ENCODE results near the gene CDH4. TPM values are rescaled to one million over a fixed set of nuclear protein-coding genes. Genes with fewer than 3 reads are reported as not detected.

CDH4 gene
- total and polyA plus RNA-seq, 2 donors (not counting 1 experiment from before 2014, with no cell fraction given) = not detected

DNA sequence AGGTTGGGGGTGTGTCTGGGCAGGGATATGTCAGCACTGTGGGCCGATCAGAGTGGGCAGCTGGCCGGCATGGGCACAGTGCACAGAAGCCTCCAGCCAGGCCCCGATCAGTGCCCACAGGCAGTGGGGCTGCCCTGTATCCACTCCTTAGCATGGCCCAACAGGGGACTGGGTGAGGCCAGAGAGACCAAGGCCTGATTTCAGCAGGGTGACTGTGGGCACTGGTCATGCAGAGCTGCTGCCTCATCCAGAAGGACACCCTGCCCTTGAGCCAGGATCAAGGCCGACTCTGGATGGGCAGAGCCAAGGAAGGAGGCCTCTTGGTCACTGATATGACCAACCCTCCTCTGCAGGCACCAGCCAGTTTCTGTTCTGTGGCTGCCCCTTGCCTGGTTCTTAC lies 159.7 kb downstream of the CDH4 start:
- ATAC-seq (ENCODE audit: low read depth) (no peak), DNase-seq (no peak)
- intact Hi-C loops (cut with micrococcal nuclease) = no loop called here
- no peak for TF ChIP-seq EZH2 (IDR thresholded peaks at IDR 0.05; ENCODE audit: borderline replicate concordance, insufficient read depth, low read depth, low read length, poor library complexity, severe bottlenecking)
- no peak for TF ChIP-seq CTCF (IDR thresholded peaks at IDR 0.05)
- Histone ChIP-seq H3K27ac (ENCODE audit: low read length in 2 of 2) (no peak overlapping the region), H3K79me2 (ENCODE audit: control insufficient read depth, insufficient read depth, low read length) (no peaks in the 10 kb centered on the region), H3K9me3 (ENCODE audit: control extremely low read depth in 1 of 3, control insufficient read depth in 2 of 3, insufficient read depth in 1 of 3, low read length in 2 of 3) (peaks cover 0 to 35% (median 0%) of the 10 kb centered on the region in 3 donors), H3K4me1 (ENCODE audit: control insufficient read depth in 2 of 2, insufficient read depth in 2 of 2, low read length in 2 of 2) (no peaks in the 10 kb centered on the region), H3K4me3 (ENCODE audit: control extremely low read depth in 1 of 5, extremely low read depth in 1 of 5, insufficient read depth in 1 of 5, low read depth in 2 of 5, low read length in 4 of 5) (no peak overlapping the region), H2AFZ (ENCODE audit: insufficient read depth, low read depth, low read length, poor library complexity, severe bottlenecking) (no peak overlapping the region), H3K9ac (ENCODE audit: low read length) (no peak overlapping the region), H4K20me1 (ENCODE audit: control insufficient read depth, insufficient read depth, low read length, poor library complexity, severe bottlenecking) (no peaks in the 10 kb centered on the region), H3K27me3 (replicated peaks in 1 of 4; ENCODE audit: control extremely low read depth in 1 of 4, control insufficient read depth in 3 of 4, insufficient read depth in 4 of 4, low read length in 3 of 4) (no peaks in the 10 kb centered on the region), H3K4me2 (replicated peaks; ENCODE audit: low read depth, low read length, poor library complexity, severe bottlenecking) (no peak overlapping the region), H3K36me3 (replicated peaks in 1 of 2; ENCODE audit: control extremely low read depth in 1 of 2, control insufficient read depth in 1 of 2, extremely low read depth in 1 of 2, insufficient read depth in 2 of 2, low read length in 1 of 2) (no peaks in the 10 kb centered on the region)
- Mint-ChIP-seq H3K9me3 (ENCODE audit: insufficient read depth) (peaks cover 5% of the 10 kb centered on the region), H3K27ac (no peak overlapping the region), H3K4me1 (no peaks in the 10 kb centered on the region), H3K4me3 (no peak overlapping the region), H3K27me3 (no peaks in the 10 kb centered on the region)
- ChIA-PET POLR2A (no interaction called here), CTCF (no interaction called here)
- 89% methylated on average over 4 of the region's 4 CpGs for WGBS (ENCODE audit: insufficient coverage)

GRCh38 chr20:61413752-61414151 lies 161.7 kb downstream of the CDH4 start:
- Mint-ChIP-seq H3K4me1 (no peaks in the 10 kb centered on the region), H3K4me3 (no peak overlapping the region), H3K27ac (no peak overlapping the region), H3K9me3 (ENCODE audit: insufficient read depth) (peaks cover 3% of the 10 kb centered on the region), H3K27me3 (no peaks in the 10 kb centered on the region)
- Histone ChIP-seq H3K27me3 (replicated peaks in 1 of 4; ENCODE audit: control extremely low read depth in 1 of 4, control insufficient read depth in 3 of 4, insufficient read depth in 4 of 4, low read length in 3 of 4) (no peaks in the 10 kb centered on the region), H3K4me1 (ENCODE audit: control insufficient read depth in 2 of 2, insufficient read depth in 2 of 2, low read length in 2 of 2) (no peaks in the 10 kb centered on the region), H3K79me2 (ENCODE audit: control insufficient read depth, insufficient read depth, low read length) (no peaks in the 10 kb centered on the region), H3K36me3 (replicated peaks in 1 of 2; ENCODE audit: control extremely low read depth in 1 of 2, control insufficient read depth in 1 of 2, extremely low read depth in 1 of 2, insufficient read depth in 2 of 2, low read length in 1 of 2) (no peaks in the 10 kb centered on the region), H3K9ac (ENCODE audit: low read length) (no peak overlapping the region), H2AFZ (ENCODE audit: insufficient read depth, low read depth, low read length, poor library complexity, severe bottlenecking) (no peak overlapping the region), H3K4me2 (replicated peaks; ENCODE audit: low read depth, low read length, poor library complexity, severe bottlenecking) (no peak overlapping the region), H3K9me3 (ENCODE audit: control extremely low read depth in 1 of 3, control insufficient read depth in 2 of 3, insufficient read depth in 1 of 3, low read length in 2 of 3) (peaks cover 0 to 32% (median 0%) of the 10 kb centered on the region in 3 donors), H3K27ac (ENCODE audit: low read length in 2 of 2) (no peak overlapping the region), H4K20me1 (ENCODE audit: control insufficient read depth, insufficient read depth, low read length, poor library complexity, severe bottlenecking) (no peaks in the 10 kb centered on the region), H3K4me3 (ENCODE audit: control extremely low read depth in 1 of 5, extremely low read depth in 1 of 5, insufficient read depth in 1 of 5, low read depth in 2 of 5, low read length in 4 of 5) (no peak overlapping the region)
- intact Hi-C loops (cut with micrococcal nuclease) = no loop called here
- ChIA-PET POLR2A (no interaction called here), CTCF (no interaction called here)
- TF ChIP-seq CTCF (IDR thresholded peaks at IDR 0.05) = no peak
- TF ChIP-seq EZH2 (IDR thresholded peaks at IDR 0.05; ENCODE audit: borderline replicate concordance, insufficient read depth, low read depth, low read length, poor library complexity, severe bottlenecking) = no peak
- no peak for DNase-seq
- WGBS (ENCODE audit: insufficient coverage) = 77% methylated on average over 2 of the region's 4 CpGs
- no peak for ATAC-seq (ENCODE audit: low read depth)

Data from B cell (primary cell).